A549 (cell line): ENCODE results near the gene ARFGEF3. TPM values are rescaled to one million over a fixed set of nuclear protein-coding genes. Genes with fewer than 3 reads are reported as not detected.
"Not testable (repeated sequence)": the region's sequence is repeated elsewhere in the genome, so short reads cannot be mapped to it uniquely, and the experiment has no call there.

Experiments
- ATAC-seq, 2 experiments: fragments of 200-7000 bp in 1 of 2; fragments of >200 bp in 1 of 2; cut with Nextera tagmentation in 1 of 2; cut with Tn5 transposase in 1 of 2; 3 replicates each; pipeline versions ENCODE4 v1.8.0 to v1.9.1; 2018 to 2020; ENCODE audit warnings: mild to moderate bottlenecking in 1 of 2, moderate library complexity in 1 of 2
- CTCF ChIA-PET: fragments of 300-600 bp; sonication (Branson Sonifier 250); formaldehyde crosslinking; extraction: SDS; loops from one replicate; lab custom pipeline; 2021; ENCODE audit warnings: antibody characterized with exemption, inconsistent platforms; lab: Yijun Ruan, JAX
- POLR2A ChIA-PET: fragments of 350-600 bp; formaldehyde crosslinking; extraction: SDS; loops from one replicate; lab custom pipeline; 2021; ENCODE audit warnings: antibody characterized with exemption, inconsistent platforms; lab: Yijun Ruan, JAX
- DNase-seq, 2 experiments: peaks; one replicate each; pipeline versions ENCODE4 v3.0.0 to v3.0.0-alpha.2; 2011 to 2016; ENCODE audit warnings: low read depth in 1 of 2, low spot score in 1 of 2
- FAIRE-seq: peaks from 2 replicates; lab custom pipeline; 2011; peaks lifted over from hg19 to GRCh38; lab: Jason Lieb, UNC
- H3K27ac ChIP-seq, 2 experiments: fragments of >200 bp; sonication (Bioruptor Twin); formaldehyde crosslinking; 3 replicates each; pipeline ENCODE4 v1.5.1; 2016 to 2017
- H3K4me1 ChIP-seq: fragments of >200 bp; sonication (Bioruptor Twin); formaldehyde crosslinking; 3 replicates; pipeline ENCODE4 v1.6.1; 2016
- H3K4me2 ChIP-seq: fragments of >200 bp; sonication (Bioruptor Twin); formaldehyde crosslinking; 3 replicates; pipeline ENCODE4 v1.6.1; 2016
- H3K4me3 ChIP-seq: fragments of >200 bp; sonication (Bioruptor Twin); formaldehyde crosslinking; 3 replicates; pipeline ENCODE4 v1.5.1; 2016
- H3K9me3 ChIP-seq: fragments of >200 bp; sonication (Bioruptor Twin); formaldehyde crosslinking; 3 replicates; pipeline ENCODE4 v1.6.1; 2016
- ATOH8 ChIP-seq: fragments of 250-450 bp; sonication (Bioruptor Pico); IDR thresholded peaks from 2 replicates; pipeline ENCODE4 v1.5.0; 2020; ENCODE audit warnings: low read depth, mild to moderate bottlenecking, moderate library complexity
- BCL3 ChIP-seq: fragments of >200 bp; sonication (Bioruptor Twin); formaldehyde crosslinking; IDR thresholded peaks from 3 replicates; pipeline ENCODE4 v1.6.1; 2016
- BHLHE40 ChIP-seq: IDR thresholded peaks from 2 replicates; pipeline ENCODE4 v1.6.1; 2012; ENCODE audit warnings: low read depth, low read length, inconsistent platforms
- CBX2 ChIP-seq: fragments of 200-600 bp; sonication (generic); IDR thresholded peaks from 2 replicates; pipeline ENCODE4 v1.6.1; 2016; ENCODE audit warnings: low read depth, mild to moderate bottlenecking, borderline replicate concordance
- CBX8 ChIP-seq: fragments of 200-600 bp; sonication (generic); IDR thresholded peaks from 2 replicates; pipeline ENCODE4 v1.6.1; 2016
- CEBPB ChIP-seq, 2 experiments: fragments of >200 bp in 1 of 2; sonication (Bioruptor Twin) in 1 of 2; formaldehyde crosslinking in 1 of 2; IDR thresholded peaks; 2 replicates each; pipeline ENCODE4 v1.6.1; 2012 to 2016
- CHD4 ChIP-seq: fragments of 200-600 bp; sonication (generic); IDR thresholded peaks from 2 replicates; pipeline ENCODE4 v1.6.1; 2016; ENCODE audit warnings: antibody characterized with exemption, mild to moderate bottlenecking, borderline replicate concordance
- E2F6 ChIP-seq: IDR thresholded peaks from 2 replicates; pipeline ENCODE4 v1.6.1; 2012; ENCODE audit warnings: low read depth, borderline replicate concordance
- EHMT2 ChIP-seq: fragments of 200-600 bp; sonication (generic); IDR thresholded peaks from 2 replicates; pipeline ENCODE4 v1.6.1; 2016; ENCODE audit warnings: antibody characterized with exemption, low read depth, mild to moderate bottlenecking, moderate library complexity
- FOSB ChIP-seq: fragments of 250-450 bp; sonication (Bioruptor Pico); IDR thresholded peaks from 2 replicates; pipeline ENCODE4 v1.5.0; 2020; ENCODE audit warnings: mild to moderate bottlenecking, moderate library complexity
- FOSL2 ChIP-seq, 2 experiments: fragments of 450-650 bp in 1 of 2; fragments of >200 bp in 1 of 2; sonication (Bioruptor Twin) in 1 of 2; formaldehyde crosslinking; IDR thresholded peaks; 2 replicates each; pipeline versions ENCODE4 v1.5.0 to v1.6.1; 2016 to 2020; ENCODE audit warnings: mild to moderate bottlenecking in 1 of 2, moderate library complexity in 1 of 2
- FOXS1 ChIP-seq: fragments of 250-450 bp; sonication (Bioruptor Pico); IDR thresholded peaks from 2 replicates; pipeline ENCODE4 v1.5.0; 2020; ENCODE audit warnings: mild to moderate bottlenecking, moderate library complexity
- HDAC2 ChIP-seq: fragments of 200-600 bp; sonication (generic); IDR thresholded peaks from 2 replicates; pipeline ENCODE4 v1.6.1; 2016
- HOXA7 ChIP-seq: fragments of 250-450 bp; sonication (Bioruptor Pico); IDR thresholded peaks from 2 replicates; pipeline ENCODE4 v1.5.0; 2020; ENCODE audit warnings: mild to moderate bottlenecking, moderate library complexity
- KDM5A ChIP-seq: fragments of 200-600 bp; sonication (generic); IDR thresholded peaks from 2 replicates; pipeline ENCODE4 v1.6.1; 2016; ENCODE audit warnings: antibody characterized with exemption, mild to moderate bottlenecking
- NFE2L2 ChIP-seq: fragments of 150-350 bp; conservative IDR thresholded peaks from 2 replicates; pipeline ENCODE4 v1.6.1; 2014; ENCODE audit warnings: low read length
- NPAS2 ChIP-seq: fragments of 250-450 bp; sonication (Bioruptor Pico); IDR thresholded peaks from 2 replicates; pipeline ENCODE4 v1.8.0; 2022; ENCODE audit warnings: mild to moderate bottlenecking, moderate library complexity, borderline replicate concordance
- RAD21 ChIP-seq, 2 experiments: fragments of >200 bp in 1 of 2; sonication (Bioruptor Twin) in 1 of 2; formaldehyde crosslinking in 1 of 2; IDR thresholded peaks in 1 of 2; conservative IDR thresholded peaks in 1 of 2; 2 replicates in 1 of 2; 3 replicates in 1 of 2; pipeline ENCODE4 v1.6.1; 2012 to 2018; ENCODE audit warnings: inconsistent platforms in 1 of 2
- RARB ChIP-seq: fragments of 250-450 bp; sonication (Bioruptor Pico); IDR thresholded peaks from 2 replicates; pipeline ENCODE4 v1.8.0; 2021; ENCODE audit warnings: mild to moderate bottlenecking, moderate library complexity
- RCOR1 ChIP-seq: fragments of 150-350 bp; IDR thresholded peaks from 2 replicates; pipeline ENCODE4 v1.6.1; 2014; ENCODE audit warnings: antibody characterized with exemption, low read length, low read depth
- SMC3 ChIP-seq: fragments of >200 bp; sonication (Bioruptor Twin); formaldehyde crosslinking; IDR thresholded peaks from 3 replicates; pipeline ENCODE4 v1.6.1; 2018; ENCODE audit warnings: inconsistent platforms
- TFCP2L1 ChIP-seq: fragments of 250-450 bp; sonication (Bioruptor Pico); IDR thresholded peaks from 2 replicates; pipeline ENCODE4 v1.5.0; 2021; ENCODE audit warnings: mild to moderate bottlenecking
- WGBS: methylation state at CpG from one replicate; pipeline ENCODE4 v1.1.6; 2017; ENCODE audit errors: missing lambda C conversion rate; 5-methylcytosine and 5-hydroxymethylcytosine counted together
- polyA plus RNA-seq, 4 experiments: library from polyadenylated mRNA; depleted of rRNA in 3 of 4; stranded (reverse); fragments of >200 nt; fragmentation: RNase III in 1 of 4; extraction: RNeasy Plus Mini Kit Qiagen cat#74134 plus additional on column Dnase treatment in 1 of 4; gene quantifications; 2 replicates in 3 of 4; 3 replicates in 1 of 4; pipeline ENCODE4 v1.2.3, GENCODE V29; 2011 to 2017

The ARFGEF3 gene
- polyA plus RNA-seq, 2 of the 4 experiments (the other 2 are of a cell fraction), result 0.15 to 0.83 TPM

GRCh38 chr6:138117376-138117914 is 44.3 kb upstream of the ARFGEF3 start:
- no peak for DNase-seq
- Histone ChIP-seq H3K9me3 (no peaks in the 10 kb centered on the region), H3K4me1 (no peaks in the 10 kb centered on the region), H3K27ac (no peak overlapping the region), H3K4me2 (no peak overlapping the region), H3K4me3 (no peak overlapping the region)
- FAIRE-seq, result no peak
- ChIA-PET POLR2A (no interaction called here), CTCF (interaction anchor here (1.4 to 3.5 kb wide), 9 partner anchors 8 to 1247 kb away, joined by 3 to 44 read pairs (median 13); partner anchors contain the start of gene HEBP2)
- TF ChIP-seq FOXS1 (CRISPR knock-in tag) (no peak), RCOR1 (no peak), RARB (CRISPR knock-in tag) (no peak), FOSB (CRISPR knock-in tag) (no peak), NPAS2 (CRISPR knock-in tag) (no peak), CBX8 (no peak), ATOH8 (CRISPR knock-in tag) (no peak), CBX2 (no peak), E2F6 (no peak), SMC3 (no peak), EHMT2 (no peak), RAD21 (conservative IDR thresholded peaks at IDR 0.05 in 1 of 2, IDR thresholded peaks at IDR 0.05 in 1 of 2) (no peak), TFCP2L1 (CRISPR knock-in tag) (no peak), CEBPB (IDR thresholded peaks at IDR 0.05) (no peak), CHD4 (no peak), BCL3 (no peak)
- 85% methylated on average over 8 of the region's 8 CpGs for WGBS
- ATAC-seq, result no peak

- FAIRE-seq, ATAC-seq: not testable (repeated sequence)
These were observed 42.5 kb upstream of the ARFGEF3 start for GRCh38 chr6:138119229-138119628.

GRCh38 chr6:138119976-138120375 is 41.8 kb upstream of the ARFGEF3 start:
- TF ChIP-seq KDM5A (no peak), NFE2L2 (no peak), FOSL2 (IDR thresholded peaks at IDR 0.05) (no peak), FOSL2 (CRISPR knock-in tag; IDR thresholded peaks at IDR 0.05) (no peak), TFCP2L1 (CRISPR knock-in tag) (no peak), HOXA7 (CRISPR knock-in tag) (no peak), HDAC2 (no peak), BHLHE40 (no peak), RARB (CRISPR knock-in tag) (no peak)
- ATAC-seq, result no peak
- Histone ChIP-seq H3K9me3 (no peaks in the 10 kb centered on the region), H3K4me1 (no peaks in the 10 kb centered on the region), H3K4me2 (no peak overlapping the region), H3K27ac (no peak overlapping the region), H3K4me3 (no peak overlapping the region)
- ChIA-PET CTCF (interaction anchor here (0.9 kb wide), 1 partner anchor 284 kb away, joined by 3 read pairs; no protein-coding TSS in a partner anchor), POLR2A (no interaction called here)
- no peak for DNase-seq
- no peak for FAIRE-seq

More at GRCh38 chr6:138119229-138119628, 42.5 kb upstream of the ARFGEF3 start:
- WGBS, result 15% methylated on average over 1 of the region's 1 CpG
- CTCF ChIA-PET, H3K4me1 ChIP-seq, H3K27ac ChIP-seq, POLR2A ChIA-PET, H3K4me2 ChIP-seq, DNase-seq, H3K9me3 ChIP-seq, H3K4me3 ChIP-seq: not testable (repeated sequence)
